ENCODE measurements around the gene ERRFI1.

DNA sequence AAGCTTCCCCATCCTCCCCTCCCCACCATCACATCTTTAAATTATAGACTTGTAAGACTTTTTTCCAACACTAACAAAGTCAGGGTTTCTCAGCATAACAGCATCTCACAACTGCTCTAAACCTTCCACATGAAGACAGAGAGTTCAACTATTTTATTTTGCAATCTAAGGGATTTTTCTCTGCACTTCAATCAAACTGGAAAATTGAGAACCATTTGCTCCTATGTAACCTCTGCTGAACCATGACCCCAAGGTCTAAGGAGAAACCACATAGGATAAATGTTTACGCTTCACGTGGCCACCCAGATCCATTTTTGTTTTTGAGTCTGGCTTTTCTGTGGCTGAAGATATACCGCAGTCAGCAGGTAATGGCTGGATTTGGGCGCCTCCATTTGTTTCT lies 13.2 kb downstream of the ERRFI1 start:
- TF ChIP-seq POLR2AphosphoS5 (IDR thresholded peaks at IDR 0.05; ENCODE audit: low read depth, low read length) (no peak), POLR2A (IDR thresholded peaks at IDR 0.05; ENCODE audit: low read depth, low read length) (no peak)

Data from GM12892 (cell line).